ENCODE data around the gene IRGQ. TPM values are rescaled to one million over a fixed set of nuclear protein-coding genes. Genes with fewer than 3 reads are reported as not detected.
"Not testable (repeated sequence)": the region's sequence is repeated elsewhere in the genome, so short reads cannot be mapped to it uniquely, and the experiment has no call there.

Gene IRGQ
- total RNA-seq, 1 donor from 2014 or later: 13.1 TPM

GRCh38 chr19:43607238-43608205 lies 11.6 kb upstream of the IRGQ start:
- DNase-seq (no peak), ATAC-seq (ENCODE audit: low read depth) (no peak)
- ChIA-PET POLR2A (interaction anchor here (0.7 to 1.5 kb wide), 2 partner anchors 13 to 75 kb away, joined by 3 to 7 read pairs; no protein-coding TSS in a partner anchor), CTCF (no interaction called here)
- H3K27ac Mint-ChIP-seq: no peak overlapping the region
- no peak overlapping the region for H3K4me3 Mint-ChIP-seq
- H3K9me3 Mint-ChIP-seq: no peaks in the 10 kb centered on the region
- H3K36me3 Mint-ChIP-seq (ENCODE audit: low read depth): peaks cover 29% of the 10 kb centered on the region
- TF ChIP-seq CTCF (IDR thresholded peaks at IDR 0.05): no peak
- peaks cover 24% of the 10 kb centered on the region for H3K4me1 Mint-ChIP-seq
- intact Hi-C loops (cut with micrococcal nuclease): no loop called here
- H3K27me3 Mint-ChIP-seq: no peaks in the 10 kb centered on the region

DNA sequence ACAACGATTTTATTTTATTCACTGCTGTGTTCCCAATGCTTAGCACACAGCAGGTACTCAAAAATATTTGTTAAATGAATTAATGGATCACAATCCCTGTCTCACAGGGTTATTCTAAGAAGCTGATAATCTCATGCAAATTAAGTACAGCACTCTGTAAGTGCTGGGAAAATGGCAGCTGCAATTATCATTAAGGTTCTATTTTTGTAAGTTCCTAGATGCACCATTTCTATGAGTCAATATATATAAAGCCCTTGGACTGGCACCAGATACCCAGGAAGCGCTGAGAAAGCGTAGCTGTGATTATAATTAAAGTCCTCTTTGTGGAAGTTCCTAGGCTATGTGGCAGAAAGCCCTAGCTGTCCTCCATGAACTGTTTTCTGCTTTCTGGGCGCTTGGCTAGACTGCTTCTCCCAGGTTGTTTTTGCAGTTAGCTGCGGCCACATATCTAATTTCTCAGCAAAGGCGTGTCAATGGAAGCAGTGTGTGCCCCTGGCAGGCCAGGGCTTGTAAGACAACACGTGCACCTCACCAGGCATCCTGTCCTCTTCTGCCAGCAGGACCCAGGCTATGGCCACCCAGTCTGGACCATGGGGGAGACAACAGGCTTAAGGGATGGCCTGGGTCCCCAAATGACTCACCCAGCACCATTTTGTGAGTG lies 10.8 kb upstream of the IRGQ start:
- no peak for TF ChIP-seq CTCF (IDR thresholded peaks at IDR 0.05)
- Mint-ChIP-seq H3K27ac (no peak overlapping the region), H3K9me3 (no peaks in the 10 kb centered on the region), H3K27me3 (no peaks in the 10 kb centered on the region), H3K4me3 (no peak overlapping the region), H3K36me3 (ENCODE audit: low read depth) (peaks cover 25% of the 10 kb centered on the region), H3K4me1 (peaks cover 24% of the 10 kb centered on the region)
- ATAC-seq (ENCODE audit: low read depth) (no peak), DNase-seq (no peak)
- POLR2A ChIA-PET: interaction anchor here (0.5 kb wide), 1 partner anchor 1178 kb away, joined by 5 read pairs; no protein-coding TSS in a partner anchor
- CTCF ChIA-PET: interaction anchor here (1.1 kb wide), 1 partner anchor 203 kb away, joined by 3 read pairs; no protein-coding TSS in a partner anchor
- intact Hi-C loops (cut with micrococcal nuclease): no loop called here

GRCh38 chr19:43605875-43606568 lies 10.1 kb upstream of the IRGQ start:
- no peak overlapping the region for H3K4me3 Mint-ChIP-seq
- CTCF ChIA-PET: interaction anchor here (1.1 kb wide), 1 partner anchor 204 kb away, joined by 3 read pairs; no protein-coding TSS in a partner anchor
- no peak for ATAC-seq (ENCODE audit: low read depth)
- no peak for DNase-seq
- POLR2A ChIA-PET: interaction anchor here (0.5 to 0.7 kb wide), 3 partner anchors 10 to 1178 kb away, joined by 3 to 5 read pairs (median 3); no protein-coding TSS in a partner anchor
- H3K36me3 Mint-ChIP-seq (ENCODE audit: low read depth): peaks cover 29% of the 10 kb centered on the region
- no peaks in the 10 kb centered on the region for H3K9me3 Mint-ChIP-seq
- intact Hi-C loops (cut with micrococcal nuclease): no loop called here
- peaks cover 24% of the 10 kb centered on the region for H3K4me1 Mint-ChIP-seq
- no peak overlapping the region for H3K27ac Mint-ChIP-seq
- TF ChIP-seq CTCF (IDR thresholded peaks at IDR 0.05): no peak
- no peaks in the 10 kb centered on the region for H3K27me3 Mint-ChIP-seq

GRCh38 chr19:43600326-43600725 lies 4.4 kb upstream of the IRGQ start:
- H3K9me3 Mint-ChIP-seq; DNase-seq; ATAC-seq (ENCODE audit: low read depth); H3K4me3 Mint-ChIP-seq; intact Hi-C loops (cut with micrococcal nuclease); H3K27me3 Mint-ChIP-seq; POLR2A ChIA-PET; H3K27ac Mint-ChIP-seq: not testable (repeated sequence)
- H3K4me1 Mint-ChIP-seq: peaks cover 47% of the 10 kb centered on the region
- peaks cover 42% of the 10 kb centered on the region for H3K36me3 Mint-ChIP-seq (ENCODE audit: low read depth)
- CTCF ChIA-PET: interaction anchor here (1.2 kb wide), 1 partner anchor 68 kb away, joined by 3 read pairs; no protein-coding TSS in a partner anchor

GRCh38 chr19:43599635-43600295 lies 3.8 kb upstream of the IRGQ start:
- intact Hi-C loops (cut with micrococcal nuclease): loop anchor here (5.0 to 10.0 kb wide), 2 partner anchors 38 to 185 kb away; partner anchors contain the start of genes CADM4 and KCNN4

More at GRCh38 chr19:43599635-43600295, 3.8 kb upstream of the IRGQ start:
- ChIA-PET POLR2A (interaction anchor here (0.6 kb wide), 1 partner anchor 19 kb away, joined by 7 read pairs; no protein-coding TSS in a partner anchor), CTCF (interaction anchor here (1.2 kb wide), 1 partner anchor 69 kb away, joined by 3 read pairs; no protein-coding TSS in a partner anchor)
- no peak overlapping the region for H3K4me3 Mint-ChIP-seq
- TF ChIP-seq CTCF (IDR thresholded peaks at IDR 0.05): no peak
- ATAC-seq (ENCODE audit: low read depth): no peak
- H3K36me3 Mint-ChIP-seq (ENCODE audit: low read depth): peaks cover 44% of the 10 kb centered on the region
- H3K4me1 Mint-ChIP-seq: peaks cover 46% of the 10 kb centered on the region
- no peaks in the 10 kb centered on the region for H3K27me3 Mint-ChIP-seq
- no peaks in the 10 kb centered on the region for H3K9me3 Mint-ChIP-seq
- no peak for DNase-seq
- H3K27ac Mint-ChIP-seq: no peak overlapping the region

All from activated B cell treated with CpG ODN at 0.5 μM for 24 hours (primary cell).